ENCODE data around the gene ANO9. TPM values are rescaled to one million over a fixed set of nuclear protein-coding genes. Genes with fewer than 3 reads are reported as not detected.

The ANO9 gene
- total RNA-seq, 1 donor from 2014 or later: 1.3 TPM

- DNase-seq (ENCODE audit: low spot score): no peak
- Histone ChIP-seq H4K20me1 (ENCODE audit: low read depth) (no peaks in the 10 kb centered on the region), H3F3A (ENCODE audit: low read depth) (peaks cover 4% of the 10 kb centered on the region), H3K4me2 (no peak overlapping the region), H3K4me3 (no peak overlapping the region), H3K79me2 (ENCODE audit: low read depth) (no peaks in the 10 kb centered on the region), H2AFZ (replicated peaks) (no peak overlapping the region), H3K27me3 (peaks cover 25% of the 10 kb centered on the region), H3K27ac (no peak overlapping the region), H3K9ac (no peak overlapping the region), H3K36me3 (no peaks in the 10 kb centered on the region), H3K4me1 (no peaks in the 10 kb centered on the region), H3K9me3 (ENCODE audit: low read depth) (no peaks in the 10 kb centered on the region)
- Mint-ChIP-seq H3K4me1 (no peaks in the 10 kb centered on the region), H3K9me3 (no peaks in the 10 kb centered on the region), H3K27ac (no peak overlapping the region), H3K27me3 (ENCODE audit: insufficient read depth, low read depth) (peaks cover 15% of the 10 kb centered on the region), H3K4me3 (no peak overlapping the region), H3K36me3 (no peaks in the 10 kb centered on the region)
- no peak for TF ChIP-seq CTCF (IDR thresholded peaks at IDR 0.05)
- no peak for TF ChIP-seq EZH2phosphoT487 (IDR thresholded peaks at IDR 0.05)
- no peak for TF ChIP-seq EZH2 (IDR thresholded peaks at IDR 0.05)
These were observed 32.0 kb downstream of the ANO9 start for GRCh38 chr11:409600-410483.

GRCh38 chr11:409008-409599, 32.7 kb downstream of the ANO9 start:
- TF ChIP-seq CTCF (IDR thresholded peaks at IDR 0.05) (no peak), EZH2phosphoT487 (IDR thresholded peaks at IDR 0.05) (no peak), EZH2 (IDR thresholded peaks at IDR 0.05) (no peak)
- no peaks in the 10 kb centered on the region for H3K9me3 ChIP-seq (ENCODE audit: low read depth)
- peaks cover 19% of the 10 kb centered on the region for H3K27me3 ChIP-seq
- H3F3A ChIP-seq (ENCODE audit: low read depth): peaks cover 4% of the 10 kb centered on the region
- Mint-ChIP-seq H3K36me3 (no peaks in the 10 kb centered on the region), H3K4me1 (no peaks in the 10 kb centered on the region), H3K9me3 (no peaks in the 10 kb centered on the region), H3K27me3 (ENCODE audit: insufficient read depth, low read depth) (peaks cover 8% of the 10 kb centered on the region), H3K4me3 (no peak overlapping the region), H3K27ac (no peak overlapping the region)
- H3K4me3 ChIP-seq: no peak overlapping the region
- H3K79me2 ChIP-seq (ENCODE audit: low read depth): no peaks in the 10 kb centered on the region
- no peaks in the 10 kb centered on the region for H4K20me1 ChIP-seq (ENCODE audit: low read depth)
- no peak overlapping the region for H2AFZ ChIP-seq (replicated peaks)
- no peak for DNase-seq (ENCODE audit: low spot score)
- no peak overlapping the region for H3K27ac ChIP-seq
- no peaks in the 10 kb centered on the region for H3K36me3 ChIP-seq
- H3K9ac ChIP-seq: no peak overlapping the region
- no peaks in the 10 kb centered on the region for H3K4me1 ChIP-seq
- H3K4me2 ChIP-seq: no peak overlapping the region

DNA sequence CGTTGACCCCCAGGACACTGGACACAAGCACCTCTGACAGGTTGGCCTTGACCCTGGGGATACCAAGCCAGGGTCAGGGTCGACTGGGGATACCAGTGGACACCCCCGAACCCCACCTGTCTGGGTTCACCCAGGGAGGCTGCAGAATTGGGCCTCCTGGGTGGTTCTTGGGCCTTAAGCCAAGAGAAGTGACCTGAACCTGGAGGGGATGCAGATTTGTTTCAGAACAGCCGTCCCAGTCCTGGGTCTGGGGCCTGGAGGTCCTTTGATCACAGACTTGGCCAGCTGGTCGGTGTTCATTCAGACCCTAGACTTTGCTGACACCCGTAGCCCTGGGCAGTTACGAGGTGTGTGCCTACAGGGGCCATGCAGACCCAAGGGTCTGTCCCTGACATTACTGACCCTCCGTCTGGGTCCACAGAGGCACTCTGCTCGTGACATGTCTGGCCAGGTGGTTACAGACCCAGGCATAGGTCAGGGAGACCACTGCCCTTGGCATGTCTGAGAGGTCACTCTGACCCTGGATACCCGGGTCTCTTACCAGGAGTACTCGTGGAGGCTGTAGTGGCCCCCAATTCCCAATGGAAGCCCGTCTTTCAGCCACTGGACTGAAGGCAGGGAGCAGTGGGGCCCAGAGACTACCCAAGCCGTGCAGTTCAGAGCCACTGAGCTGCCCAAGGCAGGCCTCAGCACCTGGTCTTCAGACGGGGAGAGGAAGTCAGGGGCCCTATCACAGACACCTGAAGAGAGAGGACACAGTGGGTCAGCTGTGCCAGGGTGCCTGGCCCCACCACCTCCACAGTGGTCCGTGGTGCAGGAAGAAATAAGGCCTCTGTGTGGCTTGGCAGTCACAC, 33.4 kb downstream of the ANO9 start:
- H3K36me3 ChIP-seq: no peaks in the 10 kb centered on the region
- Mint-ChIP-seq H3K4me3 (no peak overlapping the region), H3K36me3 (no peaks in the 10 kb centered on the region), H3K27me3 (ENCODE audit: insufficient read depth, low read depth) (peaks cover 9% of the 10 kb centered on the region), H3K9me3 (no peaks in the 10 kb centered on the region), H3K4me1 (no peaks in the 10 kb centered on the region), H3K27ac (no peak overlapping the region)
- H3F3A ChIP-seq (ENCODE audit: low read depth): peaks cover 4% of the 10 kb centered on the region
- H3K27me3 ChIP-seq: peaks cover 19% of the 10 kb centered on the region
- no peaks in the 10 kb centered on the region for H3K4me1 ChIP-seq
- H4K20me1 ChIP-seq (ENCODE audit: low read depth): no peaks in the 10 kb centered on the region
- no peaks in the 10 kb centered on the region for H3K79me2 ChIP-seq (ENCODE audit: low read depth)
- TF ChIP-seq CTCF (IDR thresholded peaks at IDR 0.05) (no peak), EZH2 (IDR thresholded peaks at IDR 0.05) (no peak), EZH2phosphoT487 (IDR thresholded peaks at IDR 0.05) (no peak)
- no peaks in the 10 kb centered on the region for H3K9me3 ChIP-seq (ENCODE audit: low read depth)
- no peak overlapping the region for H3K9ac ChIP-seq
- H3K4me2 ChIP-seq: no peak overlapping the region
- no peak for DNase-seq (ENCODE audit: low spot score)
- no peak overlapping the region for H3K27ac ChIP-seq
- no peak overlapping the region for H3K4me3 ChIP-seq
- no peak overlapping the region for H2AFZ ChIP-seq (replicated peaks)
